GM12878 (cell line): Measurements from ENCODE around the gene WNT5B. TPM values are rescaled to one million over a fixed set of nuclear protein-coding genes. Genes with fewer than 3 reads are reported as not detected.

Source experiments
- ATAC-seq: fragments of 200-7000 bp; cut with Tn5 transposase; 3 replicates; pipeline ENCODE4 v1.9.1; 2020; ENCODE audit warnings: mild to moderate bottlenecking, moderate library complexity
- BruUV-seq: library from RNA; stranded (reverse); fragments of 400-500 nt; replicated peaks from 2 replicates; lab custom pipeline; 2021; lab: Mats Ljungman, UMichigan
- CTCF ChIA-PET: fragments of 300-600 bp; sonication (Branson Sonifier 250); formaldehyde crosslinking; extraction: SDS; loops from one replicate; lab custom pipeline; 2021; ENCODE audit warnings: inconsistent platforms; lab: Yijun Ruan, JAX
- POLR2A ChIA-PET: fragments of 350-600 bp; formaldehyde crosslinking; extraction: SDS; loops from one replicate; lab custom pipeline; 2021; ENCODE audit warnings: inconsistent platforms; lab: Charles Lee
- RAD21 ChIA-PET: fragments of 300-600 bp; sonication (Branson Sonifier 250); formaldehyde crosslinking; loops from one replicate; lab custom pipeline; 2023; ENCODE audit warnings: antibody characterized with exemption; ENCODE audit not compliant: unreplicated experiment; lab: Charles Lee
- SMC1A ChIA-PET: fragments of 300-600 bp; sonication (Branson Sonifier 250); formaldehyde crosslinking; loops from one replicate; lab custom pipeline; 2023; ENCODE audit not compliant: unreplicated experiment, uncharacterized antibody; lab: Charles Lee
- DNase-seq: peaks from one replicate; pipeline ENCODE4 v3.0.0-alpha.2; 2011; ENCODE audit warnings: low read depth, low spot score
- FAIRE-seq: peaks from 3 replicates; lab custom pipeline; 2011; peaks lifted over from hg19 to GRCh38; lab: Jason Lieb, UNC
- H2AFZ ChIP-seq: 2 replicates; pipeline ENCODE4 v1.6.0; 2011; ENCODE audit warnings: low read depth, low read length, control low read depth; ENCODE audit not compliant: control insufficient read depth
- H3K27ac ChIP-seq: 2 replicates; pipeline ENCODE4 v1.5.1; 2011; ENCODE audit warnings: control low read depth; ENCODE audit not compliant: control insufficient read depth, insufficient read depth
- H3K27me3 ChIP-seq, 2 experiments: replicated peaks in 1 of 2; 2 replicates each; pipeline versions ENCODE4 v1.6.0 to v1.6.1; 2011; ENCODE audit warnings: low read length in 1 of 2; ENCODE audit not compliant: control insufficient read depth in 2 of 2, insufficient read depth in 2 of 2
- H3K36me3 ChIP-seq, 2 experiments: 2 replicates each; pipeline ENCODE4 v1.5.1; 2011; ENCODE audit warnings: low read length in 1 of 2; ENCODE audit not compliant: control insufficient read depth in 2 of 2, insufficient read depth in 2 of 2
- H3K4me1 ChIP-seq: 2 replicates; pipeline ENCODE4 v1.6.1; 2011; ENCODE audit warnings: mild to moderate bottlenecking, low read length, moderate library complexity, mixed read lengths; ENCODE audit not compliant: control insufficient read depth, insufficient read depth
- H3K4me2 ChIP-seq: 2 replicates; pipeline ENCODE4 v1.6.0; 2011; ENCODE audit warnings: control low read depth; ENCODE audit not compliant: control insufficient read depth, insufficient read depth
- H3K4me3 ChIP-seq: fragments of 200-600 bp; sonication (generic); 2 replicates; pipeline ENCODE4 v1.5.1; 2016
- H3K79me2 ChIP-seq: 2 replicates; pipeline ENCODE4 v1.6.0; 2011; ENCODE audit warnings: low read length; ENCODE audit not compliant: control insufficient read depth, insufficient read depth
- H3K9ac ChIP-seq: 2 replicates; pipeline ENCODE4 v1.8.0; 2011; ENCODE audit warnings: low read length, control low read depth, mixed read lengths; ENCODE audit not compliant: control insufficient read depth, insufficient read depth
- H3K9me3 ChIP-seq: replicated peaks from 3 replicates; pipeline ENCODE4 v1.5.1; 2011; ENCODE audit warnings: mild to moderate bottlenecking, low read length; ENCODE audit not compliant: control insufficient read depth, insufficient read depth
- H4K20me1 ChIP-seq: 2 replicates; pipeline ENCODE4 v1.6.0; 2011; ENCODE audit not compliant: control insufficient read depth, insufficient read depth
- CHD1 ChIP-seq: IDR thresholded peaks from 2 replicates; pipeline ENCODE4 v1.6.1; 2012; ENCODE audit warnings: low read depth, low read length, improper control_type of control experiment
- MEF2A ChIP-seq: IDR thresholded peaks from 2 replicates; pipeline ENCODE4 v1.6.1; 2011; ENCODE audit warnings: low read depth, mild to moderate bottlenecking, low read length, moderate library complexity; ENCODE audit not compliant: insufficient read depth
- MYB ChIP-seq: fragments of 150-350 bp; IDR thresholded peaks from 2 replicates; pipeline ENCODE4 v1.6.1; 2014; ENCODE audit warnings: mild to moderate bottlenecking, low read depth, low read length, borderline replicate concordance
- NFXL1 ChIP-seq: fragments of 450-650 bp; IDR thresholded peaks from 2 replicates; pipeline ENCODE4 v1.6.1; 2017; ENCODE audit warnings: antibody characterized with exemption, mild to moderate bottlenecking, borderline replicate concordance
- RUNX3 ChIP-seq: IDR thresholded peaks from 2 replicates; pipeline ENCODE4 v1.6.1; 2012; ENCODE audit warnings: low read length, inconsistent platforms
- SIX5 ChIP-seq: IDR thresholded peaks from 2 replicates; pipeline ENCODE4 v1.6.1; 2011; ENCODE audit warnings: mild to moderate bottlenecking, low read depth, low read length, moderate library complexity; ENCODE audit not compliant: severe bottlenecking
- SREBF1 ChIP-seq: IDR thresholded peaks from 2 replicates; pipeline ENCODE4 v1.6.1; 2012; ENCODE audit warnings: mild to moderate bottlenecking, low read length
- SREBF2 ChIP-seq: IDR thresholded peaks from 2 replicates; pipeline ENCODE4 v1.6.1; 2012; ENCODE audit warnings: mild to moderate bottlenecking, low read length
- TBL1XR1 ChIP-seq: IDR thresholded peaks from 2 replicates; pipeline ENCODE4 v1.6.1; 2012; ENCODE audit warnings: low read depth, low read length, improper control_type of control experiment
- TCF7 ChIP-seq: IDR thresholded peaks from 2 replicates; pipeline ENCODE4 v1.6.1; 2014; ENCODE audit warnings: antibody characterized with exemption, borderline replicate concordance
- ZNF217 ChIP-seq: fragments of 450-650 bp; IDR thresholded peaks from 2 replicates; pipeline ENCODE4 v1.6.1; 2017; ENCODE audit warnings: antibody characterized with exemption, mild to moderate bottlenecking
- WGBS: methylation state at CpG from one replicate; pipeline ENCODE4 v1.1.6; 2016; ENCODE audit warnings: low lambda C conversion rate; ENCODE audit not compliant: insufficient replicate concordance, insufficient coverage; ENCODE audit errors: missing lambda C conversion rate; 5-methylcytosine and 5-hydroxymethylcytosine counted together
- in situ Hi-C: fragments of 300-500 bp; cut with MboI; formaldehyde crosslinking; loops from 9 replicates; pipeline ENCODE4 v1.14.3; 2018; ENCODE audit warnings: mixed read lengths
- intact Hi-C: fragments of 100-400 bp; cut with micrococcal nuclease; formaldehyde crosslinking; loops from one replicate; pipeline ENCODE4 v1.14.2; 2022; ENCODE audit not compliant: unreplicated experiment
- polyA plus RNA-seq, 11 experiments: library from polyadenylated mRNA; depleted of rRNA in 4 of 11; unstranded in 6 of 11; stranded (reverse) in 5 of 11; fragments of >200 nt; fragmentation: Nextera tagmentation in 4 of 11; fragmentation: Illumina TruSeq in 1 of 11; extraction: Ambion mirVana in 4 of 11; extraction: Trizol in 1 of 11; gene quantifications; 1 replicate in 1 of 11; 2 replicates in 10 of 11; pipeline versions ENCODE4 v1.2.1 to v1.2.3, GENCODE V29; 2011 to 2016; ENCODE audit warnings: inconsistent platforms in 2 of 11, missing spikeins in 2 of 11, low read depth in 1 of 11
- total RNA-seq, 4 experiments: library from RNA; depleted of rRNA in 3 of 4; stranded (reverse); fragments of >200 nt in 3 of 4; fragmentation: Illumina TruSeq in 1 of 4; extraction: Trizol in 1 of 4; gene quantifications; 2 replicates each; pipeline versions ENCODE4 v1.2.1 to v1.2.3, GENCODE V29; 2013 to 2021
- TF ChIP-seq, protein P1 (sequence below): IDR thresholded peaks from 2 replicates; pipeline ENCODE4 v1.6.1; 2012; ENCODE audit warnings: low read depth, low read length, improper control_type of control experiment
- TF ChIP-seq, protein P2 (sequence below): IDR thresholded peaks from 2 replicates; pipeline ENCODE4 v1.6.1; 2011; ENCODE audit warnings: mild to moderate bottlenecking, low read depth, low read length, moderate library complexity; ENCODE audit not compliant: insufficient replicate concordance

WNT5B gene
- total and polyA plus RNA-seq, 10 of the 15 experiments (the other 5 are each of a cell fraction or from before 2014, with no cell fraction given) = 0.45 to 18.3 (median 5.4) TPM

- FAIRE-seq = no peak
- H3K4me2 ChIP-seq = no peak overlapping the region
- BruUV-seq = no TSS peak
- DNase-seq = no peak
- RAD21 ChIA-PET = interaction anchor here (13.4 kb wide), 1 partner anchor 144 kb away, joined by 234 read pairs; no protein-coding TSS in a partner anchor
- no peak overlapping the region for H3K9ac ChIP-seq
- no peaks in the 10 kb centered on the region for H3K9me3 ChIP-seq
- POLR2A ChIA-PET = no interaction called here
- H3K4me3 ChIP-seq = no peak overlapping the region
- no peak overlapping the region for H2AFZ ChIP-seq
- TF ChIP-seq, protein P1, sequence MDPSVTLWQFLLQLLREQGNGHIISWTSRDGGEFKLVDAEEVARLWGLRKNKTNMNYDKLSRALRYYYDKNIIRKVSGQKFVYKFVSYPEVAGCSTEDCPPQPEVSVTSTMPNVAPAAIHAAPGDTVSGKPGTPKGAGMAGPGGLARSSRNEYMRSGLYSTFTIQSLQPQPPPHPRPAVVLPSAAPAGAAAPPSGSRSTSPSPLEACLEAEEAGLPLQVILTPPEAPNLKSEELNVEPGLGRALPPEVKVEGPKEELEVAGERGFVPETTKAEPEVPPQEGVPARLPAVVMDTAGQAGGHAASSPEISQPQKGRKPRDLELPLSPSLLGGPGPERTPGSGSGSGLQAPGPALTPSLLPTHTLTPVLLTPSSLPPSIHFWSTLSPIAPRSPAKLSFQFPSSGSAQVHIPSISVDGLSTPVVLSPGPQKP = no peak
- TF ChIP-seq ZNF217 (no peak), MYB (no peak)
- SMC1A ChIA-PET = interaction anchor here (0.9 to 3.7 kb wide), 3 partner anchors 13 to 144 kb away, joined by 3 to 17 read pairs (median 7); no protein-coding TSS in a partner anchor
- H3K27me3 ChIP-seq = no peaks in the 10 kb centered on the region
- H3K36me3 ChIP-seq = no peaks in the 10 kb centered on the region
- H3K27ac ChIP-seq = no peak overlapping the region
- H3K4me1 ChIP-seq = no peaks in the 10 kb centered on the region
- no peak for ATAC-seq
- intact Hi-C loops = no loop called here
- H4K20me1 ChIP-seq = no peaks in the 10 kb centered on the region
- WGBS = 54% methylated on average over 3 of the region's 3 CpGs
- CTCF ChIA-PET = interaction anchor here (12.2 to 20.1 kb wide), 2 partner anchors 12 to 145 kb away, joined by 110 to 434 read pairs; no protein-coding TSS in a partner anchor
- in situ Hi-C loops = loop anchor here (5.0 to 10.0 kb wide), 3 partner anchors 140 to 938 kb away; no protein-coding TSS in a partner anchor
- no peaks in the 10 kb centered on the region for H3K79me2 ChIP-seq
Measured at GRCh38 chr12:1647285-1647669, 18.2 kb downstream of the WNT5B start.

DNA sequence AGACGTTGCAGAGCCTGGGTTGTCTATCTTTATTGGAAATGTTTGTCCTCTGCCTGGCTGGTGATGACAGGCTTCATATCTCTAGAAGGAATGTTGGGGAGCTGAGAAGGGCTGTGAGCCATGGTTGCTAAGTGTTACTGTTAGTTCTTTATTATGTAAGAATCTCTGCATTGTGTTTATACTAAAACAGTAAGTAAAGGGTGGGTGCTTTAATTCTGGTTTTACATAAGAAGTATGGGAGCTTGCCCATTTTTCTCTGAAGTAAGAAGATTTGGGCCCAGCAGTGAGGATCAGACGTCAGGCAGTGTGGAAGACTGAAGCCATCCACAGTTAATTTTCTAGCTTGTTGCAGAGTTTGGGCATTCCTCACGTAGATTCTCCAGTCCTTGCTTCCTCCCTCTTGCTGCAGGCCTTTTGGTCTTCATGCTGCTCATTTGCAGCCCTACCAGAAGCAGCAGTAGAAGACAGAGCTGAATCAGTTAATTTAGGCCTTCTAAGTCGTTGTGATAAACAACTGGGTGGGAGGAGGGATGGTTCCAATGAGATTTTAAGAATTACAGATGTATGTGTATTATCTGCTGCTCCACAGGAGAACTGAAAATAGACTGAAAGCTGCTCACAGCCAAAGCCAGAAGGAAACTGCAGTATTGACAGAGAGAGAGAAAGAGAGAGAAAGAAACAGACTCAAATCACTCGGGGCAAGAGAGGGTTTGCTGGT, 21.4 kb downstream of the WNT5B start:
- RAD21 ChIA-PET = interaction anchor here (1.6 to 13.4 kb wide), 2 partner anchors 141 to 289 kb away, joined by 12 to 234 read pairs; no protein-coding TSS in a partner anchor
- FAIRE-seq = no peak
- WGBS = 18% methylated on average over 4 of the region's 5 CpGs

More for the DNA sequence above, 21.4 kb downstream of the WNT5B start:
- no peaks in the 10 kb centered on the region for H3K36me3 ChIP-seq
- H2AFZ ChIP-seq = no peak overlapping the region
- H3K9me3 ChIP-seq = no peaks in the 10 kb centered on the region
- no peak for DNase-seq
- no TSS peak for BruUV-seq
- H3K9ac ChIP-seq = no peak overlapping the region
- in situ Hi-C loops = no loop called here
- no peak for ATAC-seq
- no peak overlapping the region for H3K4me2 ChIP-seq
- CTCF ChIA-PET = interaction anchor here (0.6 to 20.1 kb wide), 7 partner anchors 9 to 532 kb away, joined by 3 to 434 read pairs (median 5); no protein-coding TSS in a partner anchor
- POLR2A ChIA-PET = interaction anchor here (0.5 to 2.4 kb wide), 2 partner anchors 116 to 140 kb away, joined by 3 to 5 read pairs; no protein-coding TSS in a partner anchor
- no peaks in the 10 kb centered on the region for H4K20me1 ChIP-seq
- no peak for TF ChIP-seq MEF2A
- TF ChIP-seq, protein P2, sequence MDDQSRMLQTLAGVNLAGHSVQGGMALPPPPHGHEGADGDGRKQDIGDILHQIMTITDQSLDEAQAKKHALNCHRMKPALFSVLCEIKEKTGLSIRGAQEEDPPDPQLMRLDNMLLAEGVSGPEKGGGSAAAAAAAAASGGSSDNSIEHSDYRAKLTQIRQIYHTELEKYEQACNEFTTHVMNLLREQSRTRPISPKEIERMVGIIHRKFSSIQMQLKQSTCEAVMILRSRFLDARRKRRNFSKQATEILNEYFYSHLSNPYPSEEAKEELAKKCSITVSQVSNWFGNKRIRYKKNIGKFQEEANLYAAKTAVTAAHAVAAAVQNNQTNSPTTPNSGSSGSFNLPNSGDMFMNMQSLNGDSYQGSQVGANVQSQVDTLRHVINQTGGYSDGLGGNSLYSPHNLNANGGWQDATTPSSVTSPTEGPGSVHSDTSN = no peak
- TF ChIP-seq RUNX3 = no peak
- TF ChIP-seq NFXL1 = no peak
- no peak for TF ChIP-seq SREBF1
- no peak for TF ChIP-seq TCF7
- no peak for TF ChIP-seq SIX5
- no peak for TF ChIP-seq CHD1
- TF ChIP-seq SREBF2 = no peak
- no peak for TF ChIP-seq TBL1XR1
- TF ChIP-seq, all 136 proteins: peak for 0
- SMC1A ChIA-PET = interaction anchor here (0.5 to 8.9 kb wide), 6 partner anchors 10 to 532 kb away, joined by 3 to 202 read pairs (median 8); no protein-coding TSS in a partner anchor
- intact Hi-C loops = no loop called here
- Histone ChIP-seq H3K4me3 (no peak overlapping the region), H3K27ac (no peak overlapping the region), H3K27me3 (no peaks in the 10 kb centered on the region), H3K4me1 (no peaks in the 10 kb centered on the region), H3K79me2 (no peaks in the 10 kb centered on the region)
